Astrocyte (in vitro differentiated cells and primary cell): Measurements from ENCODE around the gene MAMLD1.

ENCODE experiments used
- CTCF ChIP-seq: IDR thresholded peaks from 2 replicates; pipeline ENCODE4 v1.5.1; 2011; ENCODE audit warnings: low read depth, mild to moderate bottlenecking, inconsistent platforms, low read length, moderate library complexity; ENCODE audit not compliant: insufficient read depth
- EZH2 ChIP-seq: IDR thresholded peaks from 2 replicates; pipeline ENCODE4 v1.6.1; 2012; ENCODE audit warnings: mild to moderate bottlenecking, low read length, inconsistent platforms; ENCODE audit not compliant: insufficient read depth

GRCh38 chrX:150332023-150332422 is 31.1 kb upstream of the MAMLD1 start:
- TF ChIP-seq EZH2, result no peak
- no peak for TF ChIP-seq CTCF
